Prostate gland (tissue), 2 donors: ENCODE data around the gene LIN28B.

Source experiments
- CTCF ChIP-seq, 4 experiments: fragments of 200-600 bp in 2 of 4; fragments of 450-650 bp in 2 of 4; sonication (generic) in 2 of 4; IDR thresholded peaks; 1 replicate in 3 of 4; 2 replicates in 1 of 4; pipeline ENCODE4 v1.5.1; 2016 to 2019; ENCODE audit warnings: antibody characterized with exemption in 4 of 4, mild to moderate bottlenecking in 2 of 4, moderate library complexity in 2 of 4
- POLR2A ChIP-seq: fragments of 450-650 bp; IDR thresholded peaks from one replicate; pipeline ENCODE4 v1.6.1; 2016; ENCODE audit warnings: antibody characterized with exemption, mild to moderate bottlenecking
- POLR2AphosphoS5 ChIP-seq: sonication (generic); formaldehyde crosslinking; IDR thresholded peaks from one replicate; pipeline ENCODE4 v1.6.1; 2017; ENCODE audit warnings: antibody characterized with exemption

DNA sequence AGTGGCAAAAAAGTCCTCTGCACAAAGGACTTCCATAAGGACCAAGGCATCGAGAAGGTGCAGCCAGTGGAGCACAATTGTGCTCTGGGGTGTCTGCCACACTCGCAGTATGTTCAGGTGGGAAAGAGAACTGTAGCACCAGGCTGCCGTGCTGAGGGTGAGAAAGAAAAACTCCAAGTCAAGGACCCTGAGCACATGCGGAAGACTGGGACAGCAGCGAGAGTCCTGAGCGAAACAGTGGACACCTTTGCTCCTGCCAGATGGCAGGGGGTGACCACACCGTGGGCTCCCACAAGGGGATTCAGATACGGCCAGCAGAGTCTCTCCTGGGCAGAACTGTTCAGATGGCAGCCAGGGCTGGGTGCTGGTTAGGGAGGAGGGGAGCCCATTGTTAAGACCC is 149.4 kb downstream of the LIN28B start:
- TF ChIP-seq CTCF (IDR thresholded peaks at IDR 0.05), result no peak
- TF ChIP-seq POLR2A, result no peak
- TF ChIP-seq POLR2AphosphoS5, result no peak
